Muscle of arm (tissue), 12 donors: Measurements from ENCODE around the gene OTULIN. TPM values are rescaled to one million over a fixed set of nuclear protein-coding genes. Genes with fewer than 3 reads are reported as not detected.
A peak's percentile ranks its signal among the peaks of the same experiment; 100 is the strongest.

ENCODE experiments used
- DNase-seq: peaks from one replicate; pipeline ENCODE4 v3.0.0-alpha.2; 2013
- polyA plus RNA-seq, 12 donors: library from polyadenylated mRNA; unstranded; fragments of 120-200 nt; gene quantifications; one replicate each; pipeline ENCODE4 v1.2.1, GENCODE V29; 2013; ENCODE audit not compliant: insufficient read length in 12 of 12

The OTULIN gene
- polyA plus RNA-seq, 12 donors: 10.7 to 20.8 (median 16.0) TPM; not detected in 1

DNA sequence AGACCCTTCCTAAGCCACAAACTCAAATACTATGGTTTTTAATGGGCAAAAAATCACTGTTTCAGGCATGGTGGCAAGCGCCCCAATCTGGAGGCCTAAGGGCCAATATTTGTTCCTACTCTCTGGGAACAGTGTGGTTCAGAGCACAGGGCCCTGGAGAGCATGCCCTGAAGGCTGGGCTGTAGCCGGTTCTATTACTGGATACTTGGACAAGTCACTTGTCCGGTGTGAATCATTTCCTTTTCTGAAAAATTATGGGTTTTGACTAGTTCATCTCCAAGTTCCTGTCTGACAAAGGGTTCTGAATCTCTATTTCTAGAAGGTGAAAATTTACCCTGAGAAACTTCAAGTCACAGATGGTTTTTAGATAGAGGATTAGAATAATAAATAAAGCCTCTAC, 75.0 kb downstream of the OTULIN start:
- no peak for DNase-seq

GRCh38 chr5:14739981-14740380, 75.5 kb downstream of the OTULIN start:
- no peak for DNase-seq

GRCh38 chr5:14741131-14741530, 76.6 kb downstream of the OTULIN start:
- no peak for DNase-seq

GRCh38 chr5:14741801-14742440, 77.4 kb downstream of the OTULIN start:
- DNase-seq: no peak

DNA sequence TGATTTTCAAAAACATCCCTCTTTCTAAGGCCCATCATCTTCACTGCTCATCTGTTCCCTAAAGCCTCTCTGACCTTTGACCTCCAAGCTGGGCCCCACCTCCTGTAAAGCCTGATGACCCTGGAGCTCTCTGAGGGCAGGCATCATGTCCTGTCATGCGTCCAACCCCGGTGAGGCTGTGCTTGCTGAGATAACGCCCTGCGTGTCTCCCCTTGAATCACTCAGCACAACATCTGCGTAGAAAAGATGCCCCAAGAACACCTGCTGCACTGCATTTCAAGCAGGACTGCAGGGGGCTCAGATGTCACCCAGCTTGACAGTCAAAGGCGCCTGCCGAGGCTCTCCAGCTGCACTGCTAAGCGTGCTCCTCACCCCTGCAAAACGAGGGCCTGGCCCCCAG, 78.0 kb downstream of the OTULIN start:
- no peak for DNase-seq

GRCh38 chr5:14743601-14744295, 79.2 kb downstream of the OTULIN start:
- no peak for DNase-seq

- no peak for DNase-seq
Observed at GRCh38 chr5:14744296-14745187, 80.0 kb downstream of the OTULIN start.

DNA sequence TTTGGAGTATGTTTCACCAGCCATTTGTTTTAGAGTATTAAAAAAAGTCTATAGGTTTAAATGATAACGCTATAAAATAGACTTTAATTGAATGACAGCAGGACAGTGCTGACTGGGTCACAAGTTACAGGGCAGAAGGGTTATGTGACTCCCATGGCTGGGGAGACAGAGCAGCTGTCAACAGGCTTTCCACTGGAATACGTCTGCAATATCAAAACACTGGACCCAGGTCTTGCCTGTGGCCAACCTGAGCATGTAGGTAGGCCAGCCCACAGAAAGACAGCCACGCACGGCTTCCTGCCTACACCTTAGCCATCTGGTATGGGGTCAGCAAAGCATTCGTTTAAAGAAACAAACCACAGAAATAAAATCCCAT, 80.7 kb downstream of the OTULIN start:
- DNase-seq: no peak

- no peak for DNase-seq
Observed at GRCh38 chr5:14745753-14746152, 81.2 kb downstream of the OTULIN start.

- peak; percentile 55 for DNase-seq
Observed at GRCh38 chr5:14748180-14748900, 83.8 kb downstream of the OTULIN start.

Other genes starting within 250 kb of the OTULIN start
- gene OTULINL, start 82.9 kb upstream of the OTULIN start, polyA plus RNA-seq: 10 to 100 TPM in 2 of 12 donors, 1 to 10 TPM in 9, not detected in 1; 3.6 to 15.3 (median 5.4) TPM
- 10 to 100 TPM in 11 of 12 donors, not detected in 1; 11.4 to 23.3 (median 14.1) TPM for gene ANKH, start 207.1 kb downstream of the OTULIN start, polyA plus RNA-seq